Forelimb muscle (tissue), 1 donor: Measurements from ENCODE around the gene LENG1. TPM values are rescaled to one million over a fixed set of nuclear protein-coding genes. Genes with fewer than 3 reads are reported as not detected.

ENCODE experiments used
- DNase-seq: peaks from one replicate; pipeline ENCODE4 v3.0.0-alpha.2; 2013; ENCODE audit warnings: low read depth
- polyA plus RNA-seq: library from polyadenylated mRNA; unstranded; fragments of 120-200 nt; gene quantifications from one replicate; pipeline ENCODE4 v1.2.1, GENCODE V29; 2013; ENCODE audit not compliant: insufficient read length

The LENG1 gene
- polyA plus RNA-seq, 1 donor = 8.1 TPM

- DNase-seq = no peak
These were observed 5.0 kb upstream of the LENG1 start for GRCh38 chr19:54164369-54165068.

GRCh38 chr19:54162884-54163283 is 3.4 kb upstream of the LENG1 start:
- DNase-seq = no peak

GRCh38 chr19:54162241-54162805 is 2.8 kb upstream of the LENG1 start:
- DNase-seq = no peak

- DNase-seq = no peak
These were observed 1.3 kb upstream of the LENG1 start for GRCh38 chr19:54160854-54161253.

GRCh38 chr19:54160182-54160811 is 776 bp upstream of the LENG1 start:
- DNase-seq = no peak

GRCh38 chr19:54158812-54159351 is 639 bp downstream of the LENG1 start:
- no peak for DNase-seq

GRCh38 chr19:54156953-54157352 is 2.6 kb downstream of the LENG1 start:
- DNase-seq = no peak

GRCh38 chr19:54156490-54156889 is 3.0 kb downstream of the LENG1 start:
- no peak for DNase-seq

- no peak for DNase-seq
These were observed 3.8 kb downstream of the LENG1 start for GRCh38 chr19:54155694-54156093.

- DNase-seq = no peak
These were observed 4.7 kb downstream of the LENG1 start for GRCh38 chr19:54154603-54155345.

GRCh38 chr19:54153731-54154326 is 5.7 kb downstream of the LENG1 start:
- no peak for DNase-seq

- DNase-seq = no peak
These were observed 6.5 kb downstream of the LENG1 start for GRCh38 chr19:54152878-54153524.

- no peak for DNase-seq
These were observed 7.3 kb downstream of the LENG1 start for GRCh38 chr19:54152267-54152666.

GRCh38 chr19:54151362-54152035 is 8.0 kb downstream of the LENG1 start:
- DNase-seq = no peak

GRCh38 chr19:54149021-54149812 is 10.3 kb downstream of the LENG1 start:
- no peak for DNase-seq

GRCh38 chr19:54148158-54148557 is 11.4 kb downstream of the LENG1 start:
- DNase-seq = no peak

- DNase-seq = no peak
These were observed 11.8 kb downstream of the LENG1 start for GRCh38 chr19:54147676-54148075.

GRCh38 chr19:54145541-54146158 is 13.9 kb downstream of the LENG1 start:
- no peak for DNase-seq

- DNase-seq = no peak
These were observed 17.2 kb downstream of the LENG1 start for GRCh38 chr19:54142166-54142780.
